Adrenal gland (tissue), 5 donors: ENCODE data around the gene TTC23.

Experiments used
- CTCF ChIP-seq, 6 experiments: fragments of 450-650 bp in 4 of 6; fragments of 200-600 bp in 2 of 6; sonication (generic) in 1 of 6; IDR thresholded peaks; 1 replicate in 5 of 6; 2 replicates in 1 of 6; pipeline versions ENCODE4 v1.5.1 to v1.8.0; 2016 to 2021; ENCODE audit warnings: antibody characterized with exemption in 6 of 6, mild to moderate bottlenecking in 2 of 6, moderate library complexity in 1 of 6
- POLR2A ChIP-seq, 2 donors: fragments of 450-650 bp; IDR thresholded peaks; one replicate each; pipeline ENCODE4 v1.6.1; 2017; ENCODE audit warnings: antibody characterized with exemption in 2 of 2, mild to moderate bottlenecking in 2 of 2, moderate library complexity in 1 of 2
- donor health status: DM: no; HTN: no; CAD: no.

DNA sequence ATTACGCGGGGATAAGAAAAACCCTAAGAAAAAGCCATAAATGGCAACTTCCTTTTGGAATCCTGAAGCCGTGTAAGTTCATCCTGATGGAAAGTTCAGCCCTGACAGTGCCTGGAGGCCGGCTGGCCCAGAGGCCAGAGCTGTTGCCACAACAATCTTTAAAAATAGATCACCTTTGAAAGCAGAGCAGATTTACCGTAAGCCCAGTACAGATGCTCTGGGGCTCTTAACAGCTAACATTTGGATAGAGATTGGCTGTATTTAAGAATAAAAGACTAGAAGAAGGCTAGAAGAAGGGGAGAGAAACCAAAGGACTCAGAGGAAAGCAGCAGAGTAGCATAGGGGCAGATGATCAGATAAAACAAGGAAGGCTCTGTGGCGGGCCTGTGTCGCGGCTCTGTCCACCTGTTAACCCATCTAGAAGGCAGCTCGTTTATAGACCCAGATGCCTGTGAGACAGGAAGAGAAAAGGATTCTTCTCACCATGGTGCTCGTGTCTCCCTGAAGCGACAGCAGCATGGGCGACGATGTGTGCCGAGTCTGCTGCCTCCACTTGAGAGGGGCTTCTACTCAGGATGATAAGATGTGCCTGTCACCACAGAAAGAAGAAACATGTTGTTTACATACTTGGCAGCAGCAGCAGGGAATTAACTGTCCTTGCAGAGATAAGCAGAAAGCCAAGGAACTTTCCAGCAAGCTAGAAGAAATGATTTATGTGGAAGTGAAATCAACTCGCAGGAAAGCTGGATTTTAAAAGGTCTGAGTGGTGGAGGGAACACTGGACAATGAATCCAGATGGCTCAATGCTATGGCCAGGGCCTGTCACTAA lies 74.6 kb downstream of the TTC23 start:
- TF ChIP-seq CTCF (IDR thresholded peaks at IDR 0.05) (no peak), POLR2A (IDR thresholded peaks at IDR 0.05) (no peak)
